ENCODE data around the gene SMAD3.
A peak's percentile ranks its signal among the peaks of the same experiment; 100 is the strongest.
"Not testable (repeated sequence)": the region's sequence is repeated elsewhere in the genome, so short reads cannot be mapped to it uniquely, and the experiment has no call there.

SMAD3 gene

GRCh38 chr15:67146234-67146633 is 80.8 kb downstream of the SMAD3 start:
- no peak for DNase-seq

GRCh38 chr15:67146875-67147381 is 81.5 kb downstream of the SMAD3 start:
- peak; percentile 69 for DNase-seq

GRCh38 chr15:67147396-67147949 is 82.1 kb downstream of the SMAD3 start:
- DNase-seq = no peak

GRCh38 chr15:67148196-67148701 is 82.8 kb downstream of the SMAD3 start:
- DNase-seq = peak; percentile 69

GRCh38 chr15:67149068-67149772 is 83.8 kb downstream of the SMAD3 start:
- no peak for DNase-seq

GRCh38 chr15:67149773-67150022 is 84.3 kb downstream of the SMAD3 start:
- no peak for DNase-seq

- peak; percentile 74 for DNase-seq
Measured at GRCh38 chr15:67150023-67150860, 84.8 kb downstream of the SMAD3 start.

GRCh38 chr15:67152429-67152828 is 87.0 kb downstream of the SMAD3 start:
- no peak for DNase-seq

GRCh38 chr15:67153044-67153443 is 87.6 kb downstream of the SMAD3 start:
- DNase-seq = not testable (repeated sequence)

GRCh38 chr15:67154249-67154648 is 88.8 kb downstream of the SMAD3 start:
- no peak for DNase-seq

- DNase-seq = no peak
Measured at GRCh38 chr15:67156426-67156825, 91.0 kb downstream of the SMAD3 start.

GRCh38 chr15:67156834-67157233 is 91.4 kb downstream of the SMAD3 start:
- DNase-seq = no peak

- no peak for DNase-seq
Measured at GRCh38 chr15:67157521-67158252, 92.3 kb downstream of the SMAD3 start.

GRCh38 chr15:67158367-67158766 is 93.0 kb downstream of the SMAD3 start:
- no peak for DNase-seq

- peak; percentile 38 for DNase-seq
Measured at GRCh38 chr15:67161412-67161811, 96.0 kb downstream of the SMAD3 start.

GRCh38 chr15:67161881-67162280 is 96.5 kb downstream of the SMAD3 start:
- DNase-seq = no peak

- DNase-seq = no peak
Measured at GRCh38 chr15:67163180-67163579, 97.8 kb downstream of the SMAD3 start.

- DNase-seq = no peak
Measured at GRCh38 chr15:67164401-67164791, 99.0 kb downstream of the SMAD3 start.

GRCh38 chr15:67164811-67165253 is 99.4 kb downstream of the SMAD3 start:
- DNase-seq = no peak

- no peak for DNase-seq
Measured at GRCh38 chr15:67165254-67166253, 100.2 kb downstream of the SMAD3 start.

- DNase-seq = no peak
Measured at GRCh38 chr15:67166280-67167009, 101.0 kb downstream of the SMAD3 start.

Data from MV-4-11 (cell line).